ENCODE results near the gene ZNF280D. TPM values are rescaled to one million over a fixed set of nuclear protein-coding genes. Genes with fewer than 3 reads are reported as not detected.

Gene ZNF280D
- total and polyA plus RNA-seq, 5 donors, result 11.7 to 31.7 (median 30.4) TPM

DNA sequence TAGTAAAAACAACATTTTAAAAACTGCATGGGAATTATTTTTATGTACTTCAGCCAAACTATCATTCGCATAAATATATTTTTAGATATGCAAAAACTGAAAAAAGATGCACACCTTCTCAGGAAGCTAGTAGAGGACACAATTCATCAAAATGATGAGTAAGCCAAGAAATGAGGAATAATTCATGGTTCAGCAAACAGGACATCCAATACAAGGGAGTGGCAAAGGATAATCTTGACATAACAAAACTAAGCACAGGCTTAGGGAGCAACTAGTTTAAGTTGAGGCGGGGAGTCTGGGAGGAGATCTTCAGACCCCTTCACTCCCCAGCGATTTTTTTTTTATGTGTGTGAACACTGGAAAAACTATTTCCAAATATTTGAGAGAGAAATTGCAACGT is 93.7 kb downstream of the ZNF280D start:
- Histone ChIP-seq H3K27me3 (ENCODE audit: control insufficient read depth, insufficient read depth) (no peaks in the 10 kb centered on the region), H3K27ac (ENCODE audit: low read length) (no peak overlapping the region), H3K4me1 (ENCODE audit: control insufficient read depth, insufficient read depth, low read length) (no peaks in the 10 kb centered on the region), H3K4me3 (ENCODE audit: low read length) (no peak overlapping the region), H3K9me3 (ENCODE audit: control insufficient read depth, low read length) (no peaks in the 10 kb centered on the region)
- intact Hi-C loops (cut with DNase I), result no loop called here
- ATAC-seq (no peak), DNase-seq (no peak)
- WGBS, result 89% methylated on average over 4 of the region's 4 CpGs

GRCh38 chr15:56631765-56632164 is 101.5 kb downstream of the ZNF280D start:
- H3K27ac ChIP-seq (ENCODE audit: low read length), result no peak overlapping the region
- H3K27me3 ChIP-seq (ENCODE audit: control insufficient read depth, insufficient read depth), result no peaks in the 10 kb centered on the region
- no peaks in the 10 kb centered on the region for H3K4me1 ChIP-seq (ENCODE audit: control insufficient read depth, insufficient read depth, low read length)
- intact Hi-C loops (cut with DNase I), result no loop called here
- DNase-seq (no peak), ATAC-seq (no peak)
- no peak overlapping the region for H3K4me3 ChIP-seq (ENCODE audit: low read length)
- no peaks in the 10 kb centered on the region for H3K9me3 ChIP-seq (ENCODE audit: control insufficient read depth, low read length)
- WGBS, result 54% methylated on average over 3 of the region's 3 CpGs

DNA sequence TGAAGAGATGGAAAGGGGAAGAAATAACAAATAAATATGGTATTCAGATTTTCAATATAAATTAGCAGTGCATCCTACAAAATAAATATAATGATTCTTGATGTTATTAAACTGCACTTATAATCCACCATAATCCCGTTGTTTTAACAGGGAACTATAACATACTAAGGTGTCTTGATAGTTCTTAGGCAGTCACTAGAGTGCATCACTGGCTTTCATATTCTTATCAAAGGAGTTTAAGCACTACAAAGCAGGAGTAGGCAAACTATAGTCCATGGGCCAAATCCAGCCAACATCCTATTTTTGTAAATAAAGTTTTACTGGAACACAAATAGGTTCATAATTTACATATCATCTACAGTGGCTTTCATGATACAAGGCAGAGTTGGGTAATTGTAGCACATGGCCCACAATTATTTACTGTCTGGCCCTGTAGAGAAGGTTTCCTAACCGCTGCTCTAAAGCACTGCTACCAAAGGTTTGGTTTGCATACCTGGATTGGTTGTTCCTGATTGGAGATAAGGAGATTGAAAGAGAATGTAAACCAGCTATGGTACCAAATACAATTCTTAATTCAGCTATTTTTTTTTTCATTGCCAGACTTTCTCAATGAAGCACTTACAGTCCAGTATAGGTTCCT is 104.3 kb downstream of the ZNF280D start:
- 92% methylated on average over 2 of the region's 2 CpGs for WGBS
- intact Hi-C loops (cut with DNase I), result no loop called here
- no peaks in the 10 kb centered on the region for H3K4me1 ChIP-seq (ENCODE audit: control insufficient read depth, insufficient read depth, low read length)
- DNase-seq, result no peak
- no peaks in the 10 kb centered on the region for H3K9me3 ChIP-seq (ENCODE audit: control insufficient read depth, low read length)
- H3K27ac ChIP-seq (ENCODE audit: low read length), result no peak overlapping the region
- ATAC-seq, result no peak
- no peak overlapping the region for H3K4me3 ChIP-seq (ENCODE audit: low read length)
- no peaks in the 10 kb centered on the region for H3K27me3 ChIP-seq (ENCODE audit: control insufficient read depth, insufficient read depth)

- WGBS, result 62% methylated on average over 2 of the region's 2 CpGs
- Histone ChIP-seq H3K4me3 (ENCODE audit: low read length) (no peak overlapping the region), H3K27me3 (ENCODE audit: control insufficient read depth, insufficient read depth) (no peaks in the 10 kb centered on the region), H3K27ac (ENCODE audit: low read length) (no peak overlapping the region), H3K4me1 (ENCODE audit: control insufficient read depth, insufficient read depth, low read length) (no peaks in the 10 kb centered on the region), H3K9me3 (ENCODE audit: control insufficient read depth, low read length) (no peaks in the 10 kb centered on the region)
- intact Hi-C loops (cut with DNase I), result no loop called here
- ATAC-seq (no peak), DNase-seq (no peak)
Observed at GRCh38 chr15:56619887-56620286, 113.4 kb downstream of the ZNF280D start.

DNA sequence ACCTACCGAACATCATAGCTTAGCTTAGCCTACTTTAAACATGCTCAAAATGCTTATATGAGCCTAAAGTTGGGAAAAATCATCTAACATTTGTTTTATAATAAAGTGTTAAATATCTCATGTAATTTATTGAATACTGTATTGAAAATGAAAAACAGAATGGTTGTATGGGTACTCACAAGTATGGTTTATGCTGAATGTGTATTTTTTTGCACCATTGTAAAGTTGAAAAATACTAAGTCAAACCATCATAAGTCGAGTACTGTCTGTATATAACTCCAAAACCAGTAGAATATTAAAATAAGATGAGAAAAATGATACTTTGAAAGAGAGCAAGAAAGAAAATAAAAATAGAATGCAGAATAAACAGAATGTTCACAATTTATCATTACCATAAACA is 115.7 kb downstream of the ZNF280D start:
- Histone ChIP-seq H3K27me3 (ENCODE audit: control insufficient read depth, insufficient read depth) (no peaks in the 10 kb centered on the region), H3K27ac (ENCODE audit: low read length) (no peak overlapping the region), H3K4me3 (ENCODE audit: low read length) (no peak overlapping the region), H3K9me3 (ENCODE audit: control insufficient read depth, low read length) (no peaks in the 10 kb centered on the region), H3K4me1 (ENCODE audit: control insufficient read depth, insufficient read depth, low read length) (no peaks in the 10 kb centered on the region)
- no peak for DNase-seq
- no peak for ATAC-seq
- WGBS, result 95% methylated on average over 2 of the region's 2 CpGs
- intact Hi-C loops (cut with DNase I), result no loop called here

- no peak for ATAC-seq
- Histone ChIP-seq H3K9me3 (ENCODE audit: control insufficient read depth, low read length) (no peaks in the 10 kb centered on the region), H3K27me3 (ENCODE audit: control insufficient read depth, insufficient read depth) (no peaks in the 10 kb centered on the region), H3K4me3 (ENCODE audit: low read length) (no peak overlapping the region), H3K27ac (ENCODE audit: low read length) (no peak overlapping the region), H3K4me1 (ENCODE audit: control insufficient read depth, insufficient read depth, low read length) (no peaks in the 10 kb centered on the region)
- WGBS, result 79% methylated on average over 3 of the region's 3 CpGs
- DNase-seq, result no peak
- intact Hi-C loops (cut with DNase I), result no loop called here
Observed at GRCh38 chr15:56616551-56616950, 116.8 kb downstream of the ZNF280D start.

DNA sequence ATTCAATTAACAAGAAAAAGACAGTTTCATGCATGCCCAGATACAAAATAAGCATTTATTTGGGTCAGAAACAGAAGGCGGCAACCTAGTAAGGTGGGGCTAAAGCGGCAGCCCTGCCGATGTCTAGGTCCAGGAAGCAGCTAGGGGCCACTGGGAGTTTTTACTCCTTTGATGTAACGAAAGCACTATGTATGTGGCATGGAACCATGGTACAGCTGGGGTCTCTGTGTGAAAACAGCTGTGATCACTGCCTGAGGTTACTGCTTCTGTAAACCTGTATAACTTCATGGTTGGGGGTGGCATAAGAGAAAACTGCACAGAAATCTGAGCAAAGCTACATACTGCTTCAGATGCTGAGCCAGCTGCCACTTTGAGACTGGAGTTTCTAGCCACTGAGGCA is 119.5 kb downstream of the ZNF280D start:
- intact Hi-C loops (cut with DNase I), result no loop called here
- Histone ChIP-seq H3K4me1 (ENCODE audit: control insufficient read depth, insufficient read depth, low read length) (no peaks in the 10 kb centered on the region), H3K27ac (ENCODE audit: low read length) (no peak overlapping the region), H3K9me3 (ENCODE audit: control insufficient read depth, low read length) (no peaks in the 10 kb centered on the region), H3K27me3 (ENCODE audit: control insufficient read depth, insufficient read depth) (no peaks in the 10 kb centered on the region), H3K4me3 (ENCODE audit: low read length) (no peak overlapping the region)
- DNase-seq, result no peak
- 85% methylated on average over 4 of the region's 4 CpGs for WGBS
- no peak for ATAC-seq

- H3K4me1 ChIP-seq (ENCODE audit: control insufficient read depth, insufficient read depth, low read length), result no peaks in the 10 kb centered on the region
- H3K9me3 ChIP-seq (ENCODE audit: control insufficient read depth, low read length), result no peaks in the 10 kb centered on the region
- no peaks in the 10 kb centered on the region for H3K27me3 ChIP-seq (ENCODE audit: control insufficient read depth, insufficient read depth)
- no peak overlapping the region for H3K4me3 ChIP-seq (ENCODE audit: low read length)
- ATAC-seq (no peak), DNase-seq (no peak)
- H3K27ac ChIP-seq (ENCODE audit: low read length), result no peak overlapping the region
- WGBS, result 45% methylated on average over 1 of the region's 1 CpG
- intact Hi-C loops (cut with DNase I), result no loop called here
Observed at GRCh38 chr15:56608993-56609392, 124.3 kb downstream of the ZNF280D start.

DNA sequence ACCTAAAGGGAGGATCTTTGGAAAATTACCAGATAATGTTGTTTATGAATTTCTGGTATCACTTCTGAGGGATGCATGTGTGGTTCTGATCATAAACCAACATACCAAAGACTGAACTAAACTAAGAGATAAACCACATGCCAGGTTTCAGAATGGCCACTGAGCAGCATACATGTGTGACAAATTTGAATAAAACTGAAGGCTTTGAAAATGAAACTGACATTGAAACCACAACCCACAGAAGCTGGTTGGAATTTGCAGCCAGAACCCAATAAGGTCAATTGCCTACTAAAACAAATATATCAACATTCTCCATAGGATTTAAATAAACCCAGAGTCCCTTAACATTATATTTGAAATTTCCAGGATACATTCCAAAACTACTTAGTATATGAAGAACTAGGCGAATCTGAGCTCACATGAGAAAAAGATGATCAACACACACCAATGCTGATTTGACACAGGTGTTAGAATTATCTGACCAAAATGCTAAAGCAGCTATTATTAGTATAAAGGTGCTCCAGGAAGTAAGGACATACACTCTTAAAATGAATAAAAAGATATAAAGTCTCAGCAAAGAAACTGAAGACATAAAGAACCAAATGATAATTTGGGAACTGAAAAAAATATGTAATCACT is 125.0 kb downstream of the ZNF280D start:
- ATAC-seq (no peak), DNase-seq (no peak)
- WGBS, result 90% methylated on average over 1 of the region's 1 CpG
- Histone ChIP-seq H3K27ac (ENCODE audit: low read length) (no peak overlapping the region), H3K4me1 (ENCODE audit: control insufficient read depth, insufficient read depth, low read length) (no peaks in the 10 kb centered on the region), H3K4me3 (ENCODE audit: low read length) (no peak overlapping the region), H3K9me3 (ENCODE audit: control insufficient read depth, low read length) (no peaks in the 10 kb centered on the region), H3K27me3 (ENCODE audit: control insufficient read depth, insufficient read depth) (no peaks in the 10 kb centered on the region)
- intact Hi-C loops (cut with DNase I), result no loop called here

GRCh38 chr15:56602253-56602652 is 131.1 kb downstream of the ZNF280D start:
- H3K4me3 ChIP-seq (ENCODE audit: low read length), result no peak overlapping the region
- 65% methylated on average over 2 of the region's 2 CpGs for WGBS
- intact Hi-C loops (cut with DNase I), result no loop called here
- no peaks in the 10 kb centered on the region for H3K4me1 ChIP-seq (ENCODE audit: control insufficient read depth, insufficient read depth, low read length)
- H3K9me3 ChIP-seq (ENCODE audit: control insufficient read depth, low read length), result no peaks in the 10 kb centered on the region
- H3K27ac ChIP-seq (ENCODE audit: low read length), result no peak overlapping the region
- H3K27me3 ChIP-seq (ENCODE audit: control insufficient read depth, insufficient read depth), result no peaks in the 10 kb centered on the region
- DNase-seq (no peak), ATAC-seq (no peak)

- WGBS, result 97% methylated on average over 1 of the region's 1 CpG
- intact Hi-C loops (cut with DNase I), result no loop called here
- H3K4me1 ChIP-seq (ENCODE audit: control insufficient read depth, insufficient read depth, low read length), result no peaks in the 10 kb centered on the region
- H3K9me3 ChIP-seq (ENCODE audit: control insufficient read depth, low read length), result no peaks in the 10 kb centered on the region
- H3K27me3 ChIP-seq (ENCODE audit: control insufficient read depth, insufficient read depth), result no peaks in the 10 kb centered on the region
- ATAC-seq (no peak), DNase-seq (no peak)
- no peak overlapping the region for H3K4me3 ChIP-seq (ENCODE audit: low read length)
- no peak overlapping the region for H3K27ac ChIP-seq (ENCODE audit: low read length)
Observed at GRCh38 chr15:56600380-56600779, 132.9 kb downstream of the ZNF280D start.

- Histone ChIP-seq H3K27ac (ENCODE audit: low read length) (no peak overlapping the region), H3K4me1 (ENCODE audit: control insufficient read depth, insufficient read depth, low read length) (no peaks in the 10 kb centered on the region), H3K9me3 (ENCODE audit: control insufficient read depth, low read length) (no peaks in the 10 kb centered on the region), H3K27me3 (ENCODE audit: control insufficient read depth, insufficient read depth) (no peaks in the 10 kb centered on the region), H3K4me3 (ENCODE audit: low read length) (no peak overlapping the region)
- intact Hi-C loops (cut with DNase I), result no loop called here
- 88% methylated on average over 5 of the region's 5 CpGs for WGBS
- ATAC-seq (no peak), DNase-seq (no peak)
Observed at GRCh38 chr15:56598991-56599390, 134.3 kb downstream of the ZNF280D start.

Data from right cardiac atrium (tissue), 5 donors.